HK-2 (cell line): Measurements from ENCODE around the gene SEPTIN3.

Source experiments
- DNase-seq: peaks from one replicate; pipeline ENCODE4 v3.0.0-alpha.2; 2018; ENCODE audit not compliant: unreplicated experiment

The SEPTIN3 gene

DNA sequence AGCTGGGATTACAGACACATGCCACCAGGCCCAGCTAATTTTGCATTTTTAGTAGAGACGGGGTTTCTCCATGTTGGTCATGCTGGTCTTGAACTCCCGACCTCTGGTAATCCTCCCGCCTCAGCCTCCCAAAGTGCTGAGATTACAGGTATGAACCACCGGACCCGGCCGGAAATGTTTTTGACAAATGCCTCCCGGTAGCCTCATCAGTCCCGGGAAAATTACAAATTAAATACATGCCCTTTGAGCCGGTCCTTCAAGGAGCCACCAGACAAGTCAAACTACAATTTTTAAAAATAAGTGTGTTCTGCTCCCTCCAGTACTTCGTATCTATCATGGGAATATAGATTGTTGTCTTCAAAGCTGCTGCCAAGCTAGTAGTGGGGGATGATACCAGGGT lies 46.9 kb downstream of the SEPTIN3 start:
- DNase-seq = no peak

DNA sequence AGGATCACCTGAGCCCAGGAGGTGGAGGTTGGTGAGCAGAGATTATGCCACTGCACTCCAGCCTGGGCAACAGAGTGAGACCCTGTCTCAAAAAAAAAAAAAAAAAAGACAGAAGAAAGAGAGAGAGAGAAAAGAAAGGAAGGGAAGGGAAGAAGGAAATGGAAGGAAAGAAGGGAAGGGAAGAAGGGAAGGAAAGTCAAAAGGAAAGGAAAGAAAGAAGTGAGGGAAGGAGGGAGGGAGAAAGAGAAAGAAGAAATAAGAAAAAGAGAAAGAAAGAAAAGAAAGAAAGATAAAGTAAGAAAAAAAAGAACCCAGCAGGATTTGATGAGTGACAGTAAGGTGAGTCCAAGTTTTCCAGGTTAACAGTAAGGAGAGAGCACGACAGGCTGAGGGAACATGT lies 49.0 kb downstream of the SEPTIN3 start:
- no peak for DNase-seq
